GM18508 (cell line): Measurements from ENCODE around the gene APOL3.
"Not testable (repeated sequence)": the region's sequence is repeated elsewhere in the genome, so short reads cannot be mapped to it uniquely, and the experiment has no call there.

Experiments used
- ATAC-seq: cut with Tn5 transposase; IDR thresholded peaks from one replicate; pipeline ENCODE4 v1.9.1; 2021; ENCODE audit warnings: moderate number of reproducible peaks; ENCODE audit not compliant: insufficient read depth, unreplicated experiment

APOL3 gene

DNA sequence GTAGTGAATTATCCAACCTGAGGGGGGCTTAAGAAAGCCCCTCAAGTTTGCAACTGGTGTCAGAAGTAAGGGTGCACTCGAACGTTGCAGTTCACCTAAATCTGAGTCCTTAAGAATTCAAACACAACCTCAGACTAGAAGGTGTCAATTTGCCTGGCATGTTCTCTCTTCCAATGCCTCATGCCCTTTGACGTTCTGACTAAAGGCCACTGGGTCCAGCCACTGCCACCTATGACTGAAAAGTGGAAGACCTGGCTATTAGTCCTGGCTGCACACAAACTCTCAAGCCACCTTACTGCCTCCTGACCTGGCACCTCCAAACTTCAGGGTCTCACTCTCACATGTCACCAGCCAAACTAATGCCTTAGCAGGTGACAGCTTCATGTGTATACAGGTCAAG is 33.0 kb upstream of the APOL3 start:
- no peak for ATAC-seq

DNA sequence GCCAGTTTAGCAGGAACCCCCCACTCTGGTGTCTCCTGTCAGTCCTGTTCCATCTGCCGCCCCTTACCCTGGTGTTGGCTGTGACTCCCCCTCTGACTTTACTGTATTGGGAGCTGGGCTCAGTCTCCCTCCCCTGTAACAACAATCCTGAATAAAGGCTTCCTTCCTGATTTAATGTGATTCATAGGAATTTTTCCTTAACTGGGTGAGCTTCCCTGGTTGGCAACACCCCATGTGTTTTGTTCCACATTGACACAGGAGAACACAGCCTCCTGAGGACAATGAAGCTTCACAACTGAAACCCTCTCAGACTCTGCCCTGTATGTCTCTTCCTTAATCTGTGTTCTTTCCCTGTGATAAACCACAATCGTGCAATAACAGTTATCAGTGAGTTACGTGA is 32.6 kb upstream of the APOL3 start:
- no peak for ATAC-seq

DNA sequence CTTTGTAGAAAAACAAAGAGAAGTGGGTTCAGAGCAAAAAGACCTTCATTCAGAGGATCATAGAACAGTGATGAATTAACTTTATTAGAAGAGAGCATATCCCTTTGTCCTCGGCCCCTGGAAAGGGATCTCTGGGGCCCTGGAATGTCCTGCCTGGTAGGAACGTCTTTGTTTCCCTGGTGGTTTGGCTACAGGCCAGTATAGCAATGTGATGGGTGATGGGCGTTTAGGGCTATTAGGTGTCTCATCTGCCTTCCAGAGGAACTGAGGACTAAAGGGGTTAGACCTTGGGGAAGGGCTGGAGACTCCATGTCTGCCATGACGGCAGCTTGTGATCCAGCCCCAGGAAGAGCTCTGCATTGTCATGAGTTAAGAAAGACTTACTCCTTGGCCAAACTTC is 32.0 kb upstream of the APOL3 start:
- no peak for ATAC-seq

DNA sequence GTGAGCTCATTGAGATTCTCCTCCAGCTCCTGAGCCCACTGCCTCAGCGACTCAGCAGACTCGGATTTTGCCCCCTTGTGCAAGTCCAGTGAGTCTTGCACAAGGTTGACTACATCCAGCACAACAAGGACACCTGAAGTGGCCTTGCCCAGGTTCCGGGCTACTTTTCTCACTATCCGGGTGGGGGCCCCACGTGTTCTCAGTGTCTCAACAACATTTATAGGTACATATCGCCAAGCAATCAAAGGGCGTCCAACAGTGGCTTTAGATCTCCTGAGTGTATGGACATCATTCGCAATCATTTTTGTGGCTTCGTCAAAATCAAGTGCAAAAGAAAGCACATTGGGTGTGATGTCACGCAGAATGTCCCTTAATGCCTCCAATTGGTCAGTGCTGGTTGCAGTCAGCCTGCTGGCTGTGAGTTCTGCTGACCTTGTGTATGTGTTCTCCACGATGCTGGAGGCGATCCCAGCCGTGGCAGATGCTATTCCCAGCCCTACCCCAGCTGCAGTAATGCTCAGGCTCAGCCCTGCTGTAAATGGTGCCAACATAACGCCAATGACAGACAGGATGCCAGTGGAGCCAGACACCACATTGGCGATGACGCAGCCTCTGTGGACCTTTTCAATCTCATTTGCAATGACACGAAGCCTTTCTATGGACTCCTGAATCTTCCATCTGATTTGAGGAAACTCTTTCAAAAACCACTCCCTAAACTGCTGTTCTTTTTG is 30.7 kb upstream of the APOL3 start:
- no peak for ATAC-seq

DNA sequence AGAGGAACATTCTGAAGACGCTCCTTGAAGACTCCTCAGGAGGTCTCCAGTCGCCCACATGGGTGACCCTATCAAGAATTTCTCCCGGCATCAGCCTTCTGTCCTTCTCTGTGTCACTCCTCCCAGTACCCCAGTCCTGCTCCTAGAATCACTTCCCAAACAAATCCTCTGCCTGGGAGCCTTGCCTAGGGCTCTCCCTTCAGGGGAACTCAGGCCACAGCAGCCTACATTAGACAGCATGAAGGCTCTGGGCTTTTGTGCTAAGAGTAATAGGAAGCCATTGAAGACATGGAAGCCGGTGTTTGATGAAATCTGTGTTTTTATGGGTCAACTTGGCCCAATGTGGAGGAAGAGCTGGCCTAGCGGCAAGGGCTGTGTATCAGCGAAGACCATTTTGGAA is 27.3 kb upstream of the APOL3 start:
- ATAC-seq = not testable (repeated sequence)

DNA sequence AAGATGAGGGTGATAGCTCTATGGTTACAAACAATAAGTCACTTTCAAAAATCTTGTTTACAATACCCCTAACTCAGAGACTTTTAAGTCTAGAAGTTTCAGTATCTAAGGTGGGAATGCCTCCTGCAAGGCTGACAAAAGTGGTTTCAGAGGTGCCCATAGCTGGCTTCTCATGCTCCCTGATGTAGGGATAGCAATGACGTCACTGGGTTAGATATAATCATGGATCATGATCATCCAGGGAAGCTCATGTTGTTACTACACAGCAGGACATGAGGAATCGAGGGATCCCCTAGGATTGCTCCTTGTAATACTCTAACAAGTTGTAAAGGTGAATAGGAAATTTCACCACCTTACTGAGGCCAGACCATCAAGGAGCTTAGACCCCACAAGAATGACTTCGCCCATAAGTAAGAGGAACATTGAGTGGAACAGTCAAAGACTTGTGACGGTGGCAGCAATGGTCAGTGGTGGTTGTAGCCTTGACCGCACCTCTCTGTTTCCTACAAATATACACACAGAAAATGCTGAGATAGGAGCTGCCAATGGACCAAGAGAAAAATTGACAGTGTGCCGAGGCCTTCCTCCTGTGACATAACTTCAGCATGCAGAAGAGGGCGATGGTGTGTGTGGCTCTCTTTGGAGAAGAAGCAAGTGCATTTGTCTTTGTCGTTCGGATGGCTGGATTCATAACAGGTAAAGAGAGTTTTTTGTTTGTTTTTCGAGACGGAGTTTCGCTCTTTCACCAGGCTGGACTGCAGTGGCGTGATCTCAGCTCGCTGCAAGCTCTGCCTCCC is 25.5 kb upstream of the APOL3 start:
- no peak for ATAC-seq

DNA sequence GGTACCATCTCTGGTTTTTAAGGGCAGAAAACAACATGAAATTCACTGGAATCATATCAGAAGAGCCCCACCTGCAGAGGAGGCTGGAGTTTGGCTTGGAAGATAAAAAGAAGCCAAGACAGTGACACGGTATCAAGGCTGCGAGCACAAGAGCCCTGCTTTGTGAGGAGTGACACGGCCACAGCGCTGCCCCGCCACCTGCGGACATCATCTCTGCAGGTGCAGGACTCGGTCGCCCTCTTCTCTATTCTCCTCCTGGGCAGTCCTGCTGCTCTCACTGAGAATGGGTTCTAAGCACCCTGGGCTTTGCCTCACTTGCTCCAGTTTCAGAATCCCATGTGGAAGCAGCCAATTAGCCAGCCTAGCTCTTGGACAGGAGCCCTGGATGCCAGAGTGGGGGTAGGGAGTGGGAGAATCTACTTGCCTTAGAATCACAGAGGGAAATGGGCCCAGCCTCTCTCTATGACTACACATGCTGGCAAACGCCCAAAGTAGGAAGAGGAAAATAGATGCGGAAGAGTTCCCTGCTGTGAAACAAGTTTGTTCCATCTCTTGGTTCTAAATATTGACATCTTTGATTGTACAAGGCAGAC is 24.0 kb upstream of the APOL3 start:
- no peak for ATAC-seq

DNA sequence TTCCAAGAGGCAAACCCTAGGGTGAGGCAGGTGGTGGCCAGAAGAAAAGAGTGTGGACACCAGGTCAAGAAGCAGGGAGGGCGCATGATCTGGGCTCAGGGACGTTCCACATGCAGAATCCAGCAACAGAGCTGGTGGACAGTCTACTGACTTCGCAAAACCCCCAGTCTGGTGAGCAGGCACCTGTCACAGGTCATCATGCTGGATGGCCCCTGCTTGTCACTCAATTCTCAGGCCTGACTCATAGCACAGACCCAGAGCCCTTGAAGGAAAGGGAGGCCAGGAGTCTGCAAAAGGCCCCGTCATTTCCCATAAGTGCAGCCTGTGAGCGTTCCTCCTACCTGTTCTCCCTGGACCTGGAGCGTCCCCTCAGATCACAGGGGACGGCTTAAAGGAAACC is 22.9 kb upstream of the APOL3 start:
- ATAC-seq = no peak

DNA sequence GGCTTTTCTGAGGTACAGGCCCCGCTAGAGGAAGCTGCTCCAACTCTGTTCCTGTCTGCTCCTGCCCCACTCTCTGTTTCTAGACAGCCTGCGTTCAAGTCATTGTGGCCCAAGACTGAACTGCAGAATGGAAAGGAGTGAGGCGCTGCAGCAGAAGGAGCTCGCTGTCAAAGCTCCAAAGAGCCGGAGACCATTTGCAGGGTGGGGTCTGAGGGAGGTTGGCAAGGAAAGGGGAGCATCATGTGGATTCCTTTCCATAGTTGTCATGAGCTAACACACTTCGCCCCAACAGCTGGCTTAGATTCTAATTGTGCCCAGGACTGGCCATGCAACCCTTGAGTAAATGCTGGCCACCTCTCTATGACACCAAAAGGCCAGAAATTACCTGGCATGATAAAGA is 22.3 kb upstream of the APOL3 start:
- no peak for ATAC-seq

DNA sequence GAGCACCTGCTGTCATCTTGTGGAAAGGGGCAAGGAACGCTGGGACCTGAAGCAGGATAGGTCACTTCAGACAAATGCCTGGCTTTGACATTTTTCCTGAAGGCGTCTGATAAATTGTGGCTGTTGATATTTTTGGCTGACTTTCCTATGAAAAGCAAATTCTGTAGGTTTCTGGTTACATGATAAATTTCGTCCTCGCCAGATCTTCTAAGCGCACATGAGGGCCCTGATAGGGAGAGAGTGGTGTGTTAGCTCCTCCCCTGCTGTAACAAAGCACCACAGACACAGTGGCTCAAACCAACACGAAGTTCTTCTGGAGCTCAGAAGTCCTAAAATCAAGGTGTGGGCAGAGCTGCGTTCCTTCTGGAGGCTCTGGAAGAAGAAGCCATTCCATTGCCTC is 21.5 kb upstream of the APOL3 start:
- ATAC-seq = no peak

DNA sequence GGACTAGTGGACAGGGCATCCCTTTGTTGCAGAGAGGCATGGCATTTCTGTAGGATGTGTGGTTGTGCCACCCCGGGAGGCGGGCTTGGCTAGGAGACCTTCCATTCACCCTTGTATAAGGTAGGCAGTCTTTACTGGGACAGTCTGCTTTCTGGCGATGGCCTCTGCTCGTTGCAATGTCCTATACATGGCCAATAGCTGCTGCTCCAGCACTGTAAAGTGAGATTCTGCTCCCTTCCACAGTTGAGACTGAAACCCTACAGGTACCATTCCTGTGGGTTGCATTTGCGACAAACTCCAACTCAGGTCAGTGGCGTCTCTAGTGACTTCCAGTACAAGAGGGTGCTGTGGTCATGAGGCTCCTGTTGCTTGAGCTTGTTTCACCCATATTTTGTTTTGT is 20.4 kb upstream of the APOL3 start:
- no peak for ATAC-seq

DNA sequence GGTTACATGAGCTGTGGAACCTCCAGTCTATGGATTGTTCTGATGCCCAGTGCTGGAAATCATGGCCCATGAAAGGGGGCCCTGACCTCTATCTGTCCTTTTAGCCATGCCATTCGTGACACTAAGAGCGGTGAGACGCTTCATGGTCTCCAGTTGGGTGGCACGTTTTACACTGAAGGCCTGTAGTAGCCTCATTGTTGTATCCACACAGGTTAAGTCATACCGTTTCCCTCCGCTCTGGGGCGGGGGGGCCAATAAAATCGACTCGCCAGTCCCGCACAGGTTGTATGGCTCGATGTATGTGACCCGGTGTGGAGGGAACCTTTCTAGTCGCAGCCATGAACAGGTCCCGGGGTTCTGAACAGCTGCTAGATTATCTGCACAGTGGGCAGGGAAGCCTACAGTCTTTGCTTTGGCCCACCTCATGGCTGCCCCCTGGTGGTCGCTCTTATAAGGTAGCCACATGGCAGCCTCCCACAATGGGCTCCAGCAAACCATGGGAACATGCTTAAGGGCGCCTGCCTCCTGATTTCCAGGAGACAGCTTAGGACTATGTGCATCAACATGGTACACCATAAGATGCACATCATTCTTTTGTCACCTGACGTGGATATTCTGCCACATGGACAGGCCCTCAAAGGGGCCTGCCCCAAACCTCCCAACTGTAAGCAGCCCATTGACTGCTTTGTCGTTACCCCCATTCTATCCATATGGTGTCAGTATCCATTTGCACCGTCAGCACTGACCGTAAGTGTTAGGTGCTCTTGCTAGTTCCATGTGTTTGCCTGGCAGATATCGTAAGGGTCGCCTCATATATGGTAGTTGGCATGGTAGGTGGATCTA is 19.7 kb upstream of the APOL3 start:
- ATAC-seq = no peak

DNA sequence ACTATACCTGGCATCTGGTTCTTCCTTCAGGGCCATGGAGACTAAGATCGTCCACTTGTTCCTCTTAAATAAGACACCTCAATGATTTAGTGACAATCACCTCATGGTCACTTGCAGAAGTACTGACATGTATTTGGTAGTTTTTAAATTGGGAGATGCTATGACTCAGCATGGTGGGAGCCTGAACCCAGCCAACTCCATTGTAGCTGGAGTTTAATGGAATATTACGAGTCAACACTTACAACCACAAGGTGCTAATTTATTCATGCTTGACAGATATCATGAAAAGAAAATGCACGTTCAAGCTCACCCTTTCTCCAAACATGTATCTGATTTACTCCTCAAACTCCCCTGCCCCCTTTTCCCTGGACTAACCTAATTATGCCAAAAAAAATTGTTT is 16.6 kb upstream of the APOL3 start:
- no peak for ATAC-seq

DNA sequence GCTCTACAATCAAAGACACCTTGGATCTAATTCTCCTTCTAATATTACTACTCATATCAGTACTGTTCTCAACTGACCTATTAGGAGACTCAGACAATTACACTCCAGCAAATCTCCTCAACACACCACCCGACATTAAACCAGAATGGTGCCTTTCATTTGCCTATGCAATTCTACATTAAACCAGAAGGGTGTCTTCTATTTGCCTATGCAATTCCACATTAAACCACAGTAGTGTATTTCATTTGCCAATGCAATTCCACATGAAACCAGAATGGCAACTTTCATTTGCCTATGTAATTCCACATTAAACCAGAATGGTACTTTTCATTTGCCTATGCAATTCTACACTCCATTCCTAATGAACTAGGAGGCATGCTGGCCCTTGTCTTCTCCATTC is 15.3 kb upstream of the APOL3 start:
- no peak for ATAC-seq

DNA sequence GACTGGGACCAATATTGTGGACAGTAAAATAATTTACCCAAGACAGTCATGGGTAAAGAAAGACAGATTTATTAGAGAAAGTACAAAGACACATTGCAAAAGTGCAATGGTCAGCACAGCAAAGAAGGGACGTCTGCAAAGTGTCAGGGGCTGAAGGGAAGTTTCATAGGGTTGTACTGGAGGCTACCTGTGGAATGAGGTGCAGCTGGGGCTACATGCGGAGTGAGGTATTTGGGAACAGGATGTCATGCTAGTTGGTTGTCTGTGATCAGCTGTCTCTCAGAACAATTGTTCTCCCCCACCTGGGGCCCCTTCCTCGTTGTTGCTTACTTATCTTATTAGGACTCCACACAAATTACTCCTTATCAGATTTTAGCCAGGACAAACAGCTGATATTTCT is 11.4 kb upstream of the APOL3 start:
- no peak for ATAC-seq

DNA sequence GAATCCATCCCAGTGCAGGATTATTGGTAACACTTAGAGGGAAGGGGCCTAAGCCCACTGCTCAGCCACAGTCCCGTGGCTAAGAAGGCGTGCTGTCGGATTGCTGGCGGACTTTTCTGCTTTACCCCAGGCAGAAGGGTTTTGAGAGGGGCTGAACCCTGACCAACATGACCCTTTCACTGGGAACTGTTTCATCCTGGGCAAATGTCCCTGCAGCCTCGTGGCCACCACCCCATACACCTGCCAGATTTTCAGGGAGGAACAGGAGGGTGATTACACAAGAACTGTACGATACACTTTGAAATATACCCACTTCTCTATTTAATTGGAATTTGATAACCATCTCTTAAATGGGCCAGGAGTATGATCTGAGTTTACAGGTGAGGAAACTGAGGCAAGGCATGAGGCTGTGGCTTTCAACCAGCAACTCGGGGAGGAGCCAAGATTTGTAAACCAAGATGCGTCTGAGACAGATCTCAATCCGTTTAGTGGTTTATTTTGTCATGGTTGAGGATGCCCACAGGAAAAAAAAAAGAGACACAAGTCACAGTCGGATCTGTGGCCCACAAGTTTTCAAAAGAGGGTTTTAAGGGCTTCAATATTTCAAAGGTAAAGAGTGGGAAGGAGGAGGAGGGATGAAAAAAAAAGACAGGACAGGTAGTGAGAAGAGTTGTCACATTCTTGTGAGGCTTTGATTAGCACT is 6.1 kb upstream of the APOL3 start:
- ATAC-seq = no peak

DNA sequence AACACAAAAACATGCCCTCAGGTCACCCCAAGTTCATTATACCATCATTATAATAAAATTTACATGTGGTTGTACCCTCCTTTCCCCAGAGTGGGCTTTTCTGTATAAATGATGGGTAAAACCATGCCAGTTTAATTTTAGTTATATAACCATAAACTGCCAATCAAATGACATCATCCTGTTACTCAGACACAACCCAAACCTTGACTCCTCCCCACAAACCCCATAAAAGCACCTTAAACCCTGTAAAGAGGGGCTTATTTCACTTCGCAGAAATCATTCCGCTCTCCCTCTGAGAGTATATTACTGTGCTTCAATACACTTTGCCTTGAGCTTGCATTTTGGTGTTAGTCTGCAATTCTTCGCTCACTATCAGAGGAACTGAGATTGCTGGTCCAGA is 5.5 kb upstream of the APOL3 start:
- ATAC-seq = no peak

DNA sequence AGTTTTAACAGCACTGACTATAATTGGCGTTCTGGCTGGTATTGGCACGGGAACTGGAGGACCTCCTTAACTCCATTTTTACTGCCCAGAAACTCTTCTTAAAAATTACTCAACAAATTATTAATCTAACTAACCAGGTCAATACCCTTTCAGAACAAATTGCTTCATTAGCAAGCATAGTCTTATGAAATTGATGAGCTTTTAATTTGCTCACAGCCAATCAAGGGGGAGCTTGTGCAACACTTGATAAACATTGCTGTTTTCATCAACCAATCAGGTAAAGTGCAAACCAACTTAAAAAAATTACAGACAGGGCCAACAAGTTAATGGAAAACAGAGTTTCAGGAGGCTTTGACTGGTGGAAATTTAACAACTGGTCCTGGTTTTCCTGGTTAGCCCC is 4.6 kb upstream of the APOL3 start:
- no peak for ATAC-seq

DNA sequence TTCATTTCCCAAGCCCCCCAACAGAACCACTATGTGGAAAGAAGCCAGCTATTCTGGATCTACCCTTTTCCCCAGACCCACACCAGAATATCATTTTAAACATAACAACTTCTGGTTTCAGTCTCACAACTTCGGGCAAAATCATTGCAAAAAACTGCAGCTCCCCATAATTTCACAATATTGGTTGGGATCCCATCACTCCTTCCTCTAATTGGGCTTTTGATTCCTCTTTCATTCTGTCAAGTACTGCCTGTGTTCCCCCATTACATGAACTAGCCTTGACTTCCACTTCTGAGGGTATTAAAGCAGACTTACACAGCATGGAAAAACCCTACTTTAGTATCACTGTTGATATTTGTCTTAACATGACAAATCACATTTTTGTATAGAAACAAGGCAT is 4.1 kb upstream of the APOL3 start:
- no peak for ATAC-seq

DNA sequence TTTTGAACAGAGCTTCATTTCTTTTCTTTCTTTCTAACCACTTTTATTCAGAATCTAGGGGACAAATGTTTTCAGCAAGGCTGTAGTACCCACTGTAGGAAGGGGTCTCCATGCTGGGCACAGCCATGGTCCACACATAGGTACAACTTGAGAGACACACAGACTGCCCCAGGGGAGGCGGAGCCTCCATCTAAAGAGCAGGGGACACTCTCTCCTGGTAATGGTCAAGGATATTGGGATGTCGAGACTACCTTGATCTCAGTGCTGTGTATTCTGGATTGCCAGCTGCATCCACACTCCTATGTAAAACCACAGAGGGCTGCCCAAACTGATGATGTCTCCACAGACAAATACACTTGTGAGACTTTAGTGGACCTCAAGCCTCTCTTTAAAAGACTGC is 2.9 kb upstream of the APOL3 start:
- ATAC-seq = no peak
